ENCODE measurements around the gene ZBTB21. TPM values are rescaled to one million over a fixed set of nuclear protein-coding genes. Genes with fewer than 3 reads are reported as not detected.

The ZBTB21 gene
- total and polyA plus RNA-seq, 12 donors: 6.8 to 39.1 (median 12.4) TPM

DNA sequence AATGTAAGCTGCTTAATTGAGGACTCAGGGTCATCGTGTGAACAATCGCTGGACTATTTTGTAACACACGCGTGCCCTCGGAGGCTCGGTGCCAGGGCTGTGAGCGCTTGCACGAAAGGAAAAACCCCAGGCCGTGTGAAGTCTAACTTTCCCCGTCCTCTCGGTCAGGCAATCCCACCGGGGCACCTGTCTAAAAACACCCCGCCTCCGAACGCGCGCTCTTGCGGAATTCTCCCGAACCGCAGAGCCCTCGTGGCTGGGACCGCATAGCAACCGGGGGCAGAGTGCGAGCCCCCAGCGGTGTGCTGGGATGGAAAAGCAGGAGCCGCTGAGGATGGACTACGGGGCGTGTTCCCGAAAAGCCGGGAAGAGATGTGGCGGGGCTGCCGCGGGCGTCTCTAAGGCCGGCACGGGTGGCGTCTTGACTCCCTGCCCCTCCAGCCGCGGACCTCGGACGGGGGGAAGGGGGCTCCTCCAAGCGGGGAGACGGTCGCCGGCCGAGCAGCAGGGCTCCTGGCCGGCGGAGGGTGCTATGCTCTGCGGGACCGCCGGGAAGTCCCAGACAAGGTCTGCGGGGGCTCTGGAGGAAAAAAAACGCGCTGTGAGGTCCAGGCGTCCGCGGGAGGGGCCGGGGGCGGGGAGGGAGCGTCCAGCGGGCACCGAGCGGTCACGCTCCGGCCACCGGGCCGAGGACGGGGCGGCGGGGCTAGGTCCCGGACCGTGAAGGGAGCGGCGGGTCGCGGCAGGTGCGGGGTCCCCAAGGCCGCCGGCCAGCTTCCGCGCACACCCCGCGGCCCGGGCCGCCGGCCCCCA lies 936 bp downstream of the ZBTB21 start:
- Histone ChIP-seq H3K4me3 (peak overlapping the region; percentile 55 to 82 (median 66)), H3K4me1 (replicated peaks in 1 of 2) (peaks cover 0 to 13% of the 10 kb centered on the region in 2 donors), H3K9me3 (replicated peaks in 1 of 3) (no peaks in the 10 kb centered on the region), H3K36me3 (replicated peaks in 1 of 2) (no peaks in the 10 kb centered on the region), H3K27me3 (no peaks in the 10 kb centered on the region), H3K27ac (peak overlapping the region; percentile 93 to 100 (median 98))
- DNase-seq: peak; percentile 74 to 90 (median 84)
- 1 to 3% (median 1%) methylated on average over 15 to 86 of the region's 86 CpGs for WGBS, 4 donors
- intact Hi-C loops (cut with DNase I): loop anchor here in 1 of 2 donors (10.0 kb wide), 1 partner anchor 54 kb away; the partner anchor contains the start of gene C2CD2
- peak in 1 of 2 donors; percentile 64 for TF ChIP-seq POLR2A (IDR thresholded peaks at IDR 0.05)
- TF ChIP-seq, protein P1, sequence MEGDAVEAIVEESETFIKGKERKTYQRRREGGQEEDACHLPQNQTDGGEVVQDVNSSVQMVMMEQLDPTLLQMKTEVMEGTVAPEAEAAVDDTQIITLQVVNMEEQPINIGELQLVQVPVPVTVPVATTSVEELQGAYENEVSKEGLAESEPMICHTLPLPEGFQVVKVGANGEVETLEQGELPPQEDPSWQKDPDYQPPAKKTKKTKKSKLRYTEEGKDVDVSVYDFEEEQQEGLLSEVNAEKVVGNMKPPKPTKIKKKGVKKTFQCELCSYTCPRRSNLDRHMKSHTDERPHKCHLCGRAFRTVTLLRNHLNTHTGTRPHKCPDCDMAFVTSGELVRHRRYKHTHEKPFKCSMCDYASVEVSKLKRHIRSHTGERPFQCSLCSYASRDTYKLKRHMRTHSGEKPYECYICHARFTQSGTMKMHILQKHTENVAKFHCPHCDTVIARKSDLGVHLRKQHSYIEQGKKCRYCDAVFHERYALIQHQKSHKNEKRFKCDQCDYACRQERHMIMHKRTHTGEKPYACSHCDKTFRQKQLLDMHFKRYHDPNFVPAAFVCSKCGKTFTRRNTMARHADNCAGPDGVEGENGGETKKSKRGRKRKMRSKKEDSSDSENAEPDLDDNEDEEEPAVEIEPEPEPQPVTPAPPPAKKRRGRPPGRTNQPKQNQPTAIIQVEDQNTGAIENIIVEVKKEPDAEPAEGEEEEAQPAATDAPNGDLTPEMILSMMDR (IDR thresholded peaks at IDR 0.05): peak in 4 of 6 experiments; percentile 22 to 38 (median 30)

DNA sequence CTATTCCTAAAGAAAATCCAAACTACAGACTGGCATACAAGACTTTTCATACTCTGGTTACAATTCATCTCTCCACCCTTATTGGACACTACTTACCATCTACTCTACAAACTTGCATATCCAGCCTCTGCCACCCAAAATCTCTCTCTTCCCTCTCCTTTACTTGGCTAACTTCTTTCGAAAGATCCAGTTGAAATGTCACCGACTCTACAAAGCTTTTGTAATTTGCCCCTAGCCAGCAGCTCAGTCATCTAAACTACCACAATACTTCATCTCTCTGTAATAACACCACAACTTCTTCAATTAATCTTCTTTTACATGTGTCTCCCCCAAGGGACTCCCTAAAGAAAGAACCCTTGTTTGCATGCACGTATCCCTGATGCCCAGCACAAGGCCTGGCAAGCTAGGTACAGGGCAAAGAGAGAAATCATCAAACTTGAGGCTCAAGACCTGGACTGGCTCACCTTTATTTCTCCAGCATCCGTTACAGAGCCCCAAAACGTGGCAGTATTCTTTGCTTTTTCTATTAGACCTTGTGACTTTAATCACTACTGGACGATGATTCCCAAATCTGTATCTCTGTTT lies 2.7 kb downstream of the ZBTB21 start:
- peaks cover 5 to 18% of the 10 kb centered on the region in 2 donors for H3K4me1 ChIP-seq (replicated peaks in 1 of 2)
- intact Hi-C loops (cut with DNase I): loop anchor here in 1 of 2 donors (10.0 kb wide), 1 partner anchor 53 kb away; the partner anchor contains the start of gene C2CD2
- no peaks in the 10 kb centered on the region for H3K9me3 ChIP-seq (replicated peaks in 1 of 3)
- no peak for TF ChIP-seq POLR2A (IDR thresholded peaks at IDR 0.05)
- TF ChIP-seq, protein P1 (IDR thresholded peaks at IDR 0.05): no peak
- no peak overlapping the region for H3K4me3 ChIP-seq
- WGBS, 4 donors: 89 to 97% (median 91%) methylated on average over 6 of the region's 6 CpGs
- H3K27me3 ChIP-seq: no peaks in the 10 kb centered on the region
- H3K27ac ChIP-seq: peak overlapping the region in 1 of 5 donors; percentile 4
- peak in 1 of 7 donors; percentile 10 for DNase-seq
- H3K36me3 ChIP-seq (replicated peaks in 1 of 2): no peaks in the 10 kb centered on the region

DNA sequence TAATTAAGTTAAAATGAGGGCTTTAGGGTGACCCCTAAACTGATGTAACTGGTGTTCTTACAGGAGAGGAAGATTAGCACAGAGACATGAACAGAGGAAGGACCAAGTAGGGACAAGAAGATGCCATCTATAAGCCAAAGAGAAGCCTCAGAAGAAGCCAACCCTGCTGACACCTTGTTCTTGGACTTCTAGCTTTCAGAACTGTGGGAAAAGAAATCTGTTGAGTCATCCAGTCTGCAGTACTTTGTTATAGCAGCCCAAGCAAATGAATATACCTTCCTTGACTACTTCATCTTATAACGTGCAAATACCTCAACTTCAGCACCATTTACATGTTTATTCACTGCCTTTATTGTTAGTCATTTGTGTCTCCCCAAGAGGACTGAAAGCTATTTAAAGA lies 3.4 kb downstream of the ZBTB21 start:
- H3K27me3 ChIP-seq: no peaks in the 10 kb centered on the region
- H3K4me3 ChIP-seq: no peak overlapping the region
- H3K9me3 ChIP-seq (replicated peaks in 1 of 3): no peaks in the 10 kb centered on the region
- no peaks in the 10 kb centered on the region for H3K36me3 ChIP-seq (replicated peaks in 1 of 2)
- no peak for TF ChIP-seq POLR2A (IDR thresholded peaks at IDR 0.05)
- TF ChIP-seq, protein P1 (IDR thresholded peaks at IDR 0.05): no peak
- H3K4me1 ChIP-seq (replicated peaks in 1 of 2): peaks cover 10 to 24% of the 10 kb centered on the region in 2 donors
- DNase-seq: no peak
- H3K27ac ChIP-seq: no peak overlapping the region
- 93 to 100% (median 98%) methylated on average over 1 of the region's 1 CpG for WGBS, 4 donors
- intact Hi-C loops (cut with DNase I): loop anchor here in 1 of 2 donors (10.0 kb wide), 1 partner anchor 52 kb away; the partner anchor contains the start of gene C2CD2

Measured in adrenal gland (tissue), 12 donors.